HG02759 (cell line): Measurements from ENCODE around the gene GFRA3.
A peak's percentile ranks its signal among the peaks of the same experiment; 100 is the strongest.
"Not testable (repeated sequence)": the region's sequence is repeated elsewhere in the genome, so short reads cannot be mapped to it uniquely, and the experiment has no call there.

Experiments used
- ATAC-seq: cut with Tn5 transposase; IDR thresholded peaks from one replicate; pipeline ENCODE4 v1.9.1; 2021; ENCODE audit warnings: mild to moderate bottlenecking, moderate library complexity; ENCODE audit not compliant: unreplicated experiment

Gene GFRA3

DNA sequence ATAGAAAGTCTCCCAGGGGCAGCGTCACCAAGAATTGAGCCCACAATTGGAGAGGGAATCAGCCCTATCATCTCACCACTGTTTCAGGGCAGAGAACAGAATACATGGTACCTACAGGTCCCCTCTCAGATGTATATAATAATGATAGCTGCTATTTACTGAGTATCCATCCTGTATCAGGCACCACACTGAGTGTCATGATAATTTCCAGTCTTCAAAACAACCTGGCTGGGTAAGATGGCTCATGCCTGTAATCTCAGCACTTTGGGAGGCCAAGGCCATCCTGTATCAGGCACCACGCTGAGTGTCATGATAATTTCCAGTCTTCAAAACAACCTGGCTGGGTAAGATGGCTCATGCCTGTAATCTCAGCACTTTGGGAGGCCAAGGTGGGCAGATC, 26.6 kb downstream of the GFRA3 start:
- ATAC-seq, result not testable (repeated sequence)

DNA sequence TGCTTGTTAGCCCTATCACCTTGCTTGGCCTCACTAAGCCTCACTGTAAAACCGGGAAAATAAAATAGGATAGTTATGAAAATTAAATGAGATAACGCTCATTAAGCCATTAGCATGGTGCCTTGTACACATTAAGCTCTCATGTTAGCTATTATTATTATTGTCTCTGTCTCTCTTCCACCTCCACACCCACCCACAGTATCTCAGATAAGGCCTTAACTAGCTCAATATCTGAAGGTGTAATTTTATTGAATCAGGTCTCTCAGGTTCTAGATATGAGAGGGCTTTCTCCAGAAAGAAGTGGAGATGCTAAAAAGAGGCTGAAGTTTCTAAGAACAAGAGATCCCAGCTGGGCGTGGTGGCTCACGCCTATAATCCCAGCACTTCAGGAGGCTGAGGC, 27.6 kb downstream of the GFRA3 start:
- no peak for ATAC-seq

- ATAC-seq, result no peak
These were observed 28.1 kb downstream of the GFRA3 start for GRCh38 chr5:138246334-138246733.

- ATAC-seq, result no peak
These were observed 28.7 kb downstream of the GFRA3 start for GRCh38 chr5:138245717-138246116.

DNA sequence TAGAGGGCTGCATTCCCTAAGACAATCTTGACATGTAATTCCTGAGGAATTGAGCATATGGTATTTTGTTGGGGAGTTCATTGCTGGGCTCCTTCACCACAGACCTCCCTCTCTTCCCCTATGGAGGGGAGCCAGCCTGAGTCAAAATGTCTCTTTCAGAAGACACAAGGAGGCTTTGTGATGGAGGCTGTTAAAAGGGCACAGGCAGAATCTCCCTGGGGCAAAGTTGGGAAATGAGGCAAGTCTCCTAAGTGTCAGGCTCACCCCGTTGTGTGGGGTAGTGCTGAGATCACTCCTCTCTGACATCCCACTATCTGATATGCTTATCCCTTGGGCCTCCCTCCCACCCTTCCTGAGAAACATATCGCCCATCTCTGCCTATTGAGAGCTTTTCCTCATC, 30.6 kb downstream of the GFRA3 start:
- ATAC-seq, result no peak

- no peak for ATAC-seq
These were observed 32.5 kb downstream of the GFRA3 start for GRCh38 chr5:138241688-138242571.

DNA sequence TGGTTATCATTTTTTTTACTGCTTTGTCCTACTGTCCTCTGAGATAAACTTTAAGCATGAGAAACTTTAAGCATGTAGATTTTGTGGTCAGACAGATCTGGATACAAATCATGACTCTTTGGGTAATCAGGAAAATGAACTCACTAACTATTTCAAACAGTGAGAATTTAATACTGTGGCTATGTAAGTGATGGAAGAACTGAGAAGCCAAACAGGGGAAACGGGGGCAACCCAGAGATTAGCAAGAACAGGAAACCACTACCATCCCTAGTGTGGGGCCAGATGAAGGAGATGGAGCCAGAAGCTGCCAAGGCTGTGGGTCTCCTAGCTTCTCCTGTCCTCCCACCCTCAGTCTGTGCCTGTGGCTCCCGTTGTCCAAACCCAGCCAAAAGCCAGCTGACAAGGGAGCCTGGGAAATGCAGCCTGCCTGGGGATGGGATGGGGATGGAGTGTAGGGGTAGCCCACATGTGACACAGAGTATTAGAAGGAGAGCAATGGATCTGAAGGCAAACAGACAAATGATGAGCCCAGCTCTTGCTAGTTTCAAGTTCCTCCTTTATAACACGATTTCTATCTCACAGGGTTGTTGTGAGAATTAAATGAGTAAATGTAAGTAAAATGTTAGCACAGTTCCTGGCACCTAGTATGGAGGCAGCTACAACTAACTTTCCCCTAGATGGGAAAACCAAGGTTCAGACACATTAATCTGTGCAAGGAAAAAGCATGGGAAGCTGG, 33.6 kb downstream of the GFRA3 start:
- ATAC-seq, result no peak

GRCh38 chr5:138238034-138238433, 36.4 kb downstream of the GFRA3 start:
- ATAC-seq, result no peak

DNA sequence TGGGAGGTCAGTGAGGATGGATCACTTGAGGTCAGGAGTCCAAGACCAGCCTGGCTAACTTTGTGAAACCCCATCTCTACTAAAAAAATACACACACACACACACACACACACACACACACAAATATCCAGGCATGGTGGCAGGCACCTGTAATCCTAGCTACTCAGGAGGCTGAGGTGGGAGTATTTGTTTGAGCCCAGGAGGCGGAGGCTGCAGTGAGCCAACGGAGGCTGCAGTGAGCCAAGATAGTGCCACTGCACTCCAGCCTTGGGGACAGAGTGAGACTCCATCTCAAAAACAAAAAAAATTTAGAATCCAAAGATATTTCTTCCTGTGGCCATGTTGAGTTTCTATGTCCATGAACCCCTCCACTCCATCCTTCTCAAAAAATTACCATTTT, 39.8 kb downstream of the GFRA3 start:
- ATAC-seq, result no peak

DNA sequence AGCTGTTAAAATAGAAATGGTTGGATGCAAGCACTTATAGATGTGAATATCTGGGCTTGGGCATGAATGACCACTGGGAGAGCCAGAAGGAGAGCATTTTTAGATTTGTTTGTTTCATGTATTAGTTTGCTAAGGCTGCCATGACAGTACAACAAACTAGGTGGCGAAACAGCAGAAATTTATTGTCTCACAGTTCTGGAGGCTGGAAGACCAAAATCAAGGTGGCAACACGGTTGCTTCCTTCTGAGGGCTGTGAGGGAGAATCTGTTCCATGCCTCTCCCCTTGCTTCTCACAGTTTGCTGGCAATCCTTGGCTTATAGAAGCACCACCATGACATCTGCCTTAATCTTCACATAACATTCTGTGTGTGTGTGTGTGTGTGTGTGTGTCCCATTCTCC, 41.1 kb downstream of the GFRA3 start:
- no peak for ATAC-seq

DNA sequence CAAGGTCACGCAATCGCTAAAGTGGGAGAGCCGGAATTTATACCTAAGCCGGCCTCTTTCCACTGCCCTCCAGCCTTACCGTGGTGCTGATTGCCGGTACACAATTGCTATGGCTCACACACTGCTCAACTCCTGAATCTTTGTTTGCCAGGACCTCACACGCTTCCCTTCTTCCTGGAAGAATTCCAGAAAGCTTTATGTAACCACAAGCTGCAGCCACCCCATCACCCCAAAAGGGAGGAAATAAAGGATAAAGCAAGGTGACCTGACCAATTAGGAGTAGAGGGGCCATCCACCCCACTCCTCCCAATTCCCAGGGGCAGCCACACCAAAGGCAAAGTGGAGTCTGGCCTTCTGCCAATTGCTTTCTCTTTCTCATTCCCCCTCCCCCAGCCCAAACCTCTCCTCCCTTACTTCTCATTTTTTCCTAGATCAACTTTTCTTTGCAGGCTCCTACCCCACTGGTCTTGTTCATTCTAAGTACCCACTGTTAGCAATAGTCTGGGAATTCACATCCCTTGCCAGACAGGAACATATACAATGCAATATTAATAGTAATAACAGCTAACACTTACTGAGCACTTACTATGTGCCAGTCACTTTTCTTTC, 43.3 kb downstream of the GFRA3 start:
- no peak for ATAC-seq

- ATAC-seq, result no peak
These were observed 44.2 kb downstream of the GFRA3 start for GRCh38 chr5:138230261-138230660.

DNA sequence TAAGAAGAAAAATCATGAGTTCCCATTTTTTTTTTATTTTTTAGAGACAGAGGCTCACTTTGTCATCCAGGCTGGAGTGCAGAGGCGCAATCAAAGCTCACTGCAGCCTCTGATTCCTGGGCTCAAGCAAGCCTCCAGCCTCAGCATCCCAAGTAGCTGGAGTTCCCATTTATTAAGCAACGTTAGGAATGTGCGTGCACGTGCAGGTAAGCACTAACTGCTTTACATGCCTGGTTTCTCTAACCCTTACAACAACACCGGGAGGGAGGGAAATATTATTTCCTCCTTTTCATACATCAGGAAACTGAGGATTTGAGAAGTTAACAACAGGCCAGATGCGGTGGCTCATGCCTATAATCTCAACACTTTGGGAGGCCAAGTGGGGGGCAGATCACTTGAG, 45.0 kb downstream of the GFRA3 start:
- no peak for ATAC-seq

- ATAC-seq, result no peak
These were observed 47.5 kb downstream of the GFRA3 start for GRCh38 chr5:138226910-138227309.

GRCh38 chr5:138224712-138225111, 49.7 kb downstream of the GFRA3 start:
- ATAC-seq, result no peak

DNA sequence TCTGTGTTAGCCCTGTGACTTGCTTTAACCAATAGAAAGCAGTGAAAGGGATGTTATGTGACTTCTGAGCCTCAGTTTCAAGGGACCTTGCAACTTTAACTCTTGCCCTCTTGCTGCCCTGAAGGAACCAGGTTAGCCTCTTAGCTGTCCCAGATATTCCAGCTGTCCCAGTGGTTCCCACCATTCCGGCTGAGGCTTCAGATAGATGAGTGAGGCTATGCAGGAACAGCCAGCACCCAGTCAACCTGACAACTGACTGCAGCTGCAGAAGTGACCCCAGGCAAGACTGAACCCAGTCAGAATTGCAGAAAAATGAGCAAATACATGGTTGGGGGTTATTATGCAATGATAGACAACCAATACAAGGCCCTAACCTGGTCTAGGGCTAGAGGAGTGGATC, 50.9 kb downstream of the GFRA3 start:
- no peak for ATAC-seq

- ATAC-seq, result no peak
These were observed 57.6 kb downstream of the GFRA3 start for GRCh38 chr5:138216799-138217198.

DNA sequence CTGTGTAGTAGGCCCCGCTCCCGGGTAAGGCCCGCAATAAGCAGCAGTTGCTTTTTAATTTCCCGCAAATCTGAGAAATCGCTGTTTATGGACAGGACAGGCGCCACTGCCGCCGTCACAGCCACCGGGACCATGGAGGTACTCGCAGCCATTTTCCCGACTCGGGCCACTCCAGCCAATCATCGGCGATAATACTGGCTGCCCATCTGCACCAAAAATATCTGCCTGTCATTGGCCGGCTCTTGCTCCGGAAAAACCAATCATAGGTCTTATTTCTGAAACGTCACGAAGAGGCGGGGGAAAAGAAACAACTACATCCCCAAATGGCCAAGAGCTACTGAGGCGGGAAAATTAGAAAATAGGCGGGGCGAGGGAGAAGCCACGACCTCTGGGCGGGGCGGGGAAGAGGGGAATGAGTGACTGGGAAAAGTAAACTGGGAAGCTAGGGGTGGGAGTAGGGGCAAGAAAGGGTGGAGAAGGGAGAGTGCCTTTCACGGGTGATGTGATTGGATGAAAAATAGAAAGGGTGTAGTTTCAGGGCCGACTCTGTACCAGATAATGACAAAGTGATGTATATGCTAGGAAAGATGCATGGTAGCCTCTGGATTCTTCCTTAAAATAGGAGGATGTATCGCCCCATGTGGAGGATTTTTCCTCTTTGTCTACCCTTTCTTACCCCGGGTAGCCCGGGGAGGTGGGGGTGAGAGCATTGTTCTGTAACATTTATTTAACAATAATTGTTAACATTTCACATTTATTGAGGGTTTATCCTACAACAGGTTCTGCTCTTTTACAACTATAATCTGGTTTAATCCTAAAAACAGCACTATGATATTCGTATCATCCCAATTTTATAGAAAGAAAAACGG, 61.0 kb downstream of the GFRA3 start, which contains the start of gene CDC23:
Gene CDC23 (minus strand): TSS at position 163 of the 869 bp plus-strand sequence. CDS start 11 bp downstream, at position 152.
- ATAC-seq, result peak; percentile 96

- ATAC-seq, result peak; percentile 24
These were observed 61.6 kb downstream of the GFRA3 start for GRCh38 chr5:138212828-138213160.

DNA sequence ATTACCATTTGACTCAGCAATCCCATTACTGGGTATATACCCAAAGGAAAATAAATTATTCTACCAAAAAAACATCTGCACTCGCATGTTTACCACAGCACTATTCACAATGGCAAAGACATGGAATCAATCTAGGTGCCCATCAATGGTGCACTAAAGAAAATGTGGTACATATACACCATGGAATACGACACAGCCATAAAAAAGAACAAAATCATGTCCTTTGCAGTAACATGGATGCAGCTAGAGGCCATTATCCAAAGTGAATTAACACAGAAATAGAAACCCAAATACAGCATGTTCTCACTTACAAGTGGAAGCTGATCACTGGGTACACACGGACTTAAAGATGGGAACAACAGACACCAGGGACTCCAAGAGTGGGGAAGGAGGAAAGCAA, 63.4 kb downstream of the GFRA3 start:
- no peak for ATAC-seq
